HepG2 (cell line): ENCODE results near the gene KRTAP12-3. TPM values are rescaled to one million over a fixed set of nuclear protein-coding genes. Genes with fewer than 3 reads are reported as not detected.

Experiments
- BORCS8-MEF2B ChIP-seq: sonication (generic); formaldehyde crosslinking; IDR thresholded peaks from 2 replicates; pipeline ENCODE4 v1.8.0; 2022; ENCODE audit warnings: mild to moderate bottlenecking, missing genetic modification reagents
- CHCHD3 ChIP-seq: sonication (generic); formaldehyde crosslinking; IDR thresholded peaks from 2 replicates; pipeline ENCODE4 v1.8.0; 2022; ENCODE audit warnings: mild to moderate bottlenecking, missing genetic modification reagents, moderate library complexity
- ELK4 ChIP-seq: sonication (generic); formaldehyde crosslinking; IDR thresholded peaks from 2 replicates; pipeline ENCODE4 v1.9.0; 2021; ENCODE audit warnings: missing genetic modification reagents, borderline replicate concordance
- FIP1L1 ChIP-seq: fragments of 200-400 bp; formaldehyde crosslinking; IDR thresholded peaks from 2 replicates; pipeline ENCODE4 v1.6.1; 2018; ENCODE audit warnings: low read depth, mild to moderate bottlenecking, low read length, moderate library complexity, borderline replicate concordance; ENCODE audit not compliant: insufficient read depth
- GABPB1 ChIP-seq: IDR thresholded peaks from 2 replicates; pipeline ENCODE4 v1.6.1; 2016; ENCODE audit warnings: mild to moderate bottlenecking, missing genetic modification reagents, moderate library complexity, missing compliant biosample characterization
- GRHL1 ChIP-seq: sonication (generic); formaldehyde crosslinking; conservative IDR thresholded peaks from 2 replicates; pipeline ENCODE4 v1.8.0; 2022; ENCODE audit warnings: missing genetic modification reagents
- KDM1A ChIP-seq: IDR thresholded peaks from 2 replicates; pipeline ENCODE4 v1.6.1; 2016; ENCODE audit warnings: missing compliant biosample characterization
- MBNL3 ChIP-seq: fragments of 250-450 bp; sonication (Bioruptor Pico); conservative IDR thresholded peaks from 2 replicates; pipeline ENCODE4 v1.8.0; 2022; ENCODE audit warnings: mild to moderate bottlenecking, inconsistent platforms
- NFRKB ChIP-seq: fragments of 450-650 bp; IDR thresholded peaks from 2 replicates; pipeline ENCODE4 v1.6.1; 2017
- NONO ChIP-seq, 2 experiments: fragments of 450-650 bp in 1 of 2; sonication (generic) in 1 of 2; formaldehyde crosslinking in 1 of 2; IDR thresholded peaks in 1 of 2; conservative IDR thresholded peaks in 1 of 2; 2 replicates each; pipeline versions ENCODE4 v1.6.1 to v1.8.0; 2017 to 2022; ENCODE audit warnings: mild to moderate bottlenecking in 1 of 2, missing genetic modification reagents in 1 of 2, moderate library complexity in 1 of 2
- PAWR ChIP-seq: sonication (generic); formaldehyde crosslinking; IDR thresholded peaks from 2 replicates; pipeline ENCODE4 v1.4.0; 2020; ENCODE audit warnings: missing genetic modification reagents, mild to moderate bottlenecking, borderline replicate concordance
- POLR2AphosphoS2 ChIP-seq: IDR thresholded peaks from 2 replicates; pipeline ENCODE4 v1.6.1; 2011; ENCODE audit warnings: low read depth, low read length, improper control_type of control experiment
- SAP130 ChIP-seq: IDR thresholded peaks from 2 replicates; pipeline ENCODE4 v1.6.1; 2016; ENCODE audit warnings: low read depth
- WIZ ChIP-seq: sonication (generic); formaldehyde crosslinking; IDR thresholded peaks from 2 replicates; pipeline ENCODE4 v1.5.1; 2020; ENCODE audit warnings: mild to moderate bottlenecking, missing genetic modification reagents
- ZEB1 ChIP-seq: IDR thresholded peaks from 2 replicates; pipeline ENCODE4 v1.6.1; 2012; ENCODE audit warnings: mild to moderate bottlenecking, low read depth, inconsistent platforms; ENCODE audit not compliant: insufficient replicate concordance
- ZKSCAN1 ChIP-seq: fragments of 150-350 bp; IDR thresholded peaks from 2 replicates; pipeline ENCODE4 v1.6.1; 2014; ENCODE audit warnings: low read length
- ZNF382 ChIP-seq: sonication (generic); formaldehyde crosslinking; IDR thresholded peaks from 2 replicates; pipeline ENCODE4 v1.5.0; 2020; ENCODE audit warnings: missing genetic modification reagents, mild to moderate bottlenecking, borderline replicate concordance
- polyA plus RNA-seq, 8 experiments: library from polyadenylated mRNA; depleted of rRNA in 3 of 8; stranded (reverse) in 7 of 8; unstranded in 1 of 8; fragments of >200 nt; fragmentation: Illumina TruSeq in 4 of 8; extraction: Trizol in 4 of 8; gene quantifications; 2 replicates each; pipeline versions ENCODE4 v1.2.1 to v1.2.3, GENCODE V29; 2011 to 2016; ENCODE audit warnings: low read depth in 4 of 8, missing spikeins in 1 of 8, mixed read lengths in 1 of 8; ENCODE audit not compliant: insufficient read depth in 1 of 8
- total RNA-seq, 5 experiments: library from RNA; depleted of rRNA; stranded (reverse); fragments of >200 nt; fragmentation: Illumina TruSeq; extraction: Trizol; gene quantifications; 2 replicates each; pipeline ENCODE4 v1.2.3, GENCODE V29; 2016; ENCODE audit warnings: low read depth in 1 of 5
- TF ChIP-seq, protein P1 (sequence below): sonication (generic); formaldehyde crosslinking; IDR thresholded peaks from 2 replicates; pipeline ENCODE4 v1.4.0; 2020; ENCODE audit warnings: missing genetic modification reagents
- TF ChIP-seq, protein P2 (sequence below): sonication (generic); formaldehyde crosslinking; IDR thresholded peaks from 2 replicates; pipeline ENCODE4 v1.5.0; 2020; ENCODE audit warnings: missing genetic modification reagents, mild to moderate bottlenecking, borderline replicate concordance

The KRTAP12-3 gene
- total and polyA plus RNA-seq, 2 of the 13 experiments (the other 11 are each of a cell fraction or from before 2014, with no cell fraction given), result not detected

GRCh38 chr21:44702973-44703730 is 45.4 kb downstream of the KRTAP12-3 start (continued):
- TF ChIP-seq, protein P1, sequence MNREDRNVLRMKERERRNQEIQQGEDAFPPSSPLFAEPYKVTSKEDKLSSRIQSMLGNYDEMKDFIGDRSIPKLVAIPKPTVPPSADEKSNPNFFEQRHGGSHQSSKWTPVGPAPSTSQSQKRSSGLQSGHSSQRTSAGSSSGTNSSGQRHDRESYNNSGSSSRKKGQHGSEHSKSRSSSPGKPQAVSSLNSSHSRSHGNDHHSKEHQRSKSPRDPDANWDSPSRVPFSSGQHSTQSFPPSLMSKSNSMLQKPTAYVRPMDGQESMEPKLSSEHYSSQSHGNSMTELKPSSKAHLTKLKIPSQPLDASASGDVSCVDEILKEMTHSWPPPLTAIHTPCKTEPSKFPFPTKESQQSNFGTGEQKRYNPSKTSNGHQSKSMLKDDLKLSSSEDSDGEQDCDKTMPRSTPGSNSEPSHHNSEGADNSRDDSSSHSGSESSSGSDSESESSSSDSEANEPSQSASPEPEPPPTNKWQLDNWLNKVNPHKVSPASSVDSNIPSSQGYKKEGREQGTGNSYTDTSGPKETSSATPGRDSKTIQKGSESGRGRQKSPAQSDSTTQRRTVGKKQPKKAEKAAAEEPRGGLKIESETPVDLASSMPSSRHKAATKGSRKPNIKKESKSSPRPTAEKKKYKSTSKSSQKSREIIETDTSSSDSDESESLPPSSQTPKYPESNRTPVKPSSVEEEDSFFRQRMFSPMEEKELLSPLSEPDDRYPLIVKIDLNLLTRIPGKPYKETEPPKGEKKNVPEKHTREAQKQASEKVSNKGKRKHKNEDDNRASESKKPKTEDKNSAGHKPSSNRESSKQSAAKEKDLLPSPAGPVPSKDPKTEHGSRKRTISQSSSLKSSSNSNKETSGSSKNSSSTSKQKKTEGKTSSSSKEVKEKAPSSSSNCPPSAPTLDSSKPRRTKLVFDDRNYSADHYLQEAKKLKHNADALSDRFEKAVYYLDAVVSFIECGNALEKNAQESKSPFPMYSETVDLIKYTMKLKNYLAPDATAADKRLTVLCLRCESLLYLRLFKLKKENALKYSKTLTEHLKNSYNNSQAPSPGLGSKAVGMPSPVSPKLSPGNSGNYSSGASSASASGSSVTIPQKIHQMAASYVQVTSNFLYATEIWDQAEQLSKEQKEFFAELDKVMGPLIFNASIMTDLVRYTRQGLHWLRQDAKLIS, result no peak
- no peak for TF ChIP-seq POLR2AphosphoS2
- no peak for TF ChIP-seq BORCS8-MEF2B (CRISPR knock-in tag)
- TF ChIP-seq, protein P2, sequence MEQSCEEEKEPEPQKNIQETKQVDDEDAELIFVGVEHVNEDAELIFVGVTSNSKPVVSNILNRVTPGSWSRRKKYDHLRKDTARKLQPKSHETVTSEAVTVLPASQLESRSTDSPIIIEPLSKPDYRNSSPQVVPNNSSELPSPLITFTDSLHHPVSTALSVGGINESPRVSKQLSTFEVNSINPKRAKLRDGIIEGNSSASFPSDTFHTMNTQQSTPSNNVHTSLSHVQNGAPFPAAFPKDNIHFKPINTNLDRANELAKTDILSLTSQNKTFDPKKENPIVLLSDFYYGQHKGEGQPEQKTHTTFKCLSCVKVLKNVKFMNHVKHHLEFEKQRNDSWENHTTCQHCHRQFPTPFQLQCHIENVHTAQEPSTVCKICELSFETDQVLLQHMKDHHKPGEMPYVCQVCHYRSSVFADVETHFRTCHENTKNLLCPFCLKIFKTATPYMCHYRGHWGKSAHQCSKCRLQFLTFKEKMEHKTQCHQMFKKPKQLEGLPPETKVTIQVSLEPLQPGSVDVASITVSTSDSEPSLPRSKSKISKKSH (CRISPR knock-in tag), result no peak
- TF ChIP-seq KDM1A, result no peak
- no peak for TF ChIP-seq FIP1L1
- TF ChIP-seq GRHL1 (CRISPR knock-in tag), result no peak
- TF ChIP-seq ZEB1, result no peak
- TF ChIP-seq GABPB1, result peak; percentile 31
- no peak for TF ChIP-seq WIZ
- TF ChIP-seq NFRKB, result no peak
- TF ChIP-seq NONO (IDR thresholded peaks at IDR 0.05), result no peak
- no peak for TF ChIP-seq NONO (CRISPR knock-in tag; conservative IDR thresholded peaks at IDR 0.05)
- no peak for TF ChIP-seq MBNL3
- TF ChIP-seq ELK4 (CRISPR knock-in tag), result no peak
- TF ChIP-seq SAP130 (CRISPR knock-in tag), result peak; percentile 70
- no peak for TF ChIP-seq CHCHD3 (CRISPR knock-in tag)
- no peak for TF ChIP-seq ZNF382
- TF ChIP-seq ZKSCAN1, result no peak
- TF ChIP-seq PAWR, result no peak
